ENCODE data around the gene LAMC2.

- no peak for TF ChIP-seq CTCF (IDR thresholded peaks at IDR 0.05)
- TF ChIP-seq POLR2A (IDR thresholded peaks at IDR 0.05), result no peak
Observed at GRCh38 chr1:183137782-183138181, 48.3 kb upstream of the LAMC2 start.

Data from esophagus squamous epithelium (tissue), 4 donors.